GM21717 (cell line): Measurements from ENCODE around the gene TNPO3.

ENCODE experiments used
- ATAC-seq: cut with Tn5 transposase; IDR thresholded peaks from one replicate; pipeline ENCODE4 v1.9.1; 2021; ENCODE audit warnings: mild to moderate bottlenecking, moderate library complexity; ENCODE audit not compliant: unreplicated experiment

The TNPO3 gene

DNA sequence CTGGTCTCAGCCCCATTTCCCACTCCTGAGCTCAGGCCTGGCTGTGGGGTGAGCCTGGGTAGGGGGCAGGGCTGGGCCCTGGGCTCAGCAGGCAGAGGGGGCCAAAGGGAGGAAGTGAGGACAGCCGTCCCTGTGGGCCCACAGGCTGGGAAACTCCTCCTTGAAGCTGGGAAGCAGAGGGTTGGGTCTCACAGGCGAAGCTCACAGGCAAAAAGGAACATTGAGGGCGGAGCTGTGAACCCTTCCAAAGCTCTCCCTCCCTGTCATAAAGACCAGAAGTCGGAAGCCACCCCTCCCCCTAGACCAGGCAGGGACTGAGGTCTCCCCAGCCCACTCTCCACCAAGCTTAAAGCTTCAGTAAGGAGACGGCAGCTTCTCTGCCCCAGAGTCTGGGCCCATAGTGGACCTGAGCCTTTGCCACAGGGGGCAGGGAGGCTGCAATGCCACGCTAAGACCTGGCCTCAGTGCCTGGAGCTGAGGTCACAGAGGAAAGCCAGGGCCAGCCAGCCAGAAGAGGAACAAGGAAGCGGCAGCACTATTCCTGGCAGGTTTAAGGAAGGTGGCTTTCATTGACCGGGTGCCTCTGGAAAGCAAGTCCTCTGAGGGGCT lies 143.4 kb downstream of the TNPO3 start:
- no peak for ATAC-seq

DNA sequence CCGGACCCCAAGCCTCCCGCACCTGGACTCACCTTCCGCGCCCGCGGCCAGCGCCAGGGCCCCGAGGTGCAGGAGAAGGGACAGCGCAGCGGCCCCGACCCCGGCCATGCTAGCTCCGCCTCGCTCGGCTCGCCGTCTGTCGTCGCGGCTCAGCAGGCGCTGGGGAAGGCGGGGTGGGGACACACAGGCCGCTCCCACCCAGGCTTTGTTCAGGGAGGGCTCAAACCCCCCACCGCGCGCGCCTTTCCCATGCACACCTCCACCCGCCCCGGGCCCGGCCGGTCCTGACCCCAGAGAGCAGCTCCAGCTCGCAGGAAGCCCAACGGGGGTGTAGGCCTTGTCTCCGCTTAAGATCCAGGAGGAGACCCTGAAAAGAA lies 144.4 kb downstream of the TNPO3 start, which contains the start of gene KCP:
Gene KCP, minus strand, starts transcription at position 141 of the 377 bp plus-strand sequence. Its CDS starts 33 bp downstream, at position 108.
- no peak for ATAC-seq

DNA sequence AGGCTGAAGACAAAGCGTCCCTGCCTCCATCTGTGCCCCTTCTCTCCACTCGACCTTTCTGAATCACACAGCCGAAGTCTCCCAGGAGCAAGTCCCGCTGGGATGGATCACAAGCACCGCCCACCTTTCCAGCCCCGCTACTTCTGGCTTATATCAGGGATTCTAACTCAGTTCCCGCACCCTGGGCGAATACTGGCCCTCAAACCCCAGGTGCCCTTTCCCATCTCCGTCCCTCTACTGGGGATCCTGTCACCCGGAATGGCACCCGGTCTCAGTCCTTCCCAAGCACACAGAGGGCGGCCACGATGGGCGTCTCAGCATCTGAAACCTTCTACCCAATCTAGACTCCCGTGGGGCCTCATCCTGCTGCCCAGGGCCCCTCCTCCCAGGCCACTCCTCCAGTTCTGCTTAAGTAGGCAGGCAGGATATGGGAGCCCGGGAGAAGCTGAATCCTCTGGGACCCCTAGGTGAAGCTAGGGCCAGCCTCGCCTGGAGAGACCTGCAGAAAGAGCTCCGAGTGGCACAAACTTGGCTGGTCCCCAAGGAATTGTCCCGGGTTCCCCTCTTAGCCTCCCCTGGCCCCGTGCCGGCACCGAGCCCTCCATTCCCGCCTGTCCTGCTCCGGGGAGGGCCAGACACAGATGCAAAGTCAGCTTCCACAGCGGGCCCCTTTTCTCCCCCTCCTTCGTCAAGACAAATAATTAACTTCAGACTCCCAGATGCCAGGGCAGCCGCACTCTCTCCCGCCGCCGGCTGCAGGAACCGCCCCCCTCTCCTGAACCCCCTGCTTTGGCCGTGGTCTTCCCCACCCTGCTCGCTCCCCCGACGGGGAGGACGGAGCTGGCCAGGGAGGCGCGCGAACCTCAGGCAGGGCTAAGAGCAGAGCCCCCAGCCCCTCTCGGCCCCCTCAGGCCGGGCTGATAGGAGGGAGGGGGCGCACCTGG lies 145.0 kb downstream of the TNPO3 start:
- ATAC-seq: no peak

DNA sequence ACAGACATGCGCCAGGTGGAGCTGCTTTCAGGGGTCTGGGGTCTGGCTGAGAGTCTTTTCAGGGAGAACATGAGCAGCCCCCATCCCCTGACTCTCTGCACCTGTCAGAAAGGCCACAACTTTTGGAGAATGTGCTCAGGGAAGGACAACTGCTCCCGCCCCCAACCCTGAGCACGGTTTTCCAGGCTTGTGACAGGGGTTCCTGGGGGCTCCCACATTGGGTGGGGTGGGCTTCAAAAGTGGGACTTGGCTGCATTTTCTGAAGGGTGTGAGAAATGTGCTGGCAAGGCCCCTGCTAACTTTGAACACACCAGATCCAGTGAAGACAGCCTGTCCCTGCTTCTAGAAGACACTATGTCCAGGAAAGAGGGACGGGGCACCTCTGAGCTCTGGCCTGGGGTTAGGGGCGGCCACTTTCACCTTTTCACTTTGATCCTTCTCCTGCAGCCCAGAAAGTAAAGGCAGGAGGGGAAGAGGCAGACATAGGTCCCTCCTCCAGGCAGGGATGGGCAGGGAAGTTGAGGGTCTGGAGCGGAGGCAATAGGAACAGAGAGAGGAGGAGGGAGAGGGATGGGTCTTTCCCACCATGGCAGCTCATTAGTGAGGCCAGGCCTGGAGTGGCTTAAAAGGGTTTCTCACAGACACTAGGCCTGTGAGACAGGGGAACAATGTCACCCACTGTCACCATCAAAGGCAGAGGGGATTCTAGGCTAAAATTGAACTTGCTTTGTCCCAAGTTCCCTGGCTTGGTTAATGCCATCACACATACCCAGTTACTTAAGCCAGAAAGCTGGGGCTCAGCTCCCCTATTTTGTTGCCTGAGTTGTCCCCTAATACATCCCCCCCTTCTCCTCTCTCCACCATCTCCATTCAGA lies 145.9 kb downstream of the TNPO3 start:
- no peak for ATAC-seq

DNA sequence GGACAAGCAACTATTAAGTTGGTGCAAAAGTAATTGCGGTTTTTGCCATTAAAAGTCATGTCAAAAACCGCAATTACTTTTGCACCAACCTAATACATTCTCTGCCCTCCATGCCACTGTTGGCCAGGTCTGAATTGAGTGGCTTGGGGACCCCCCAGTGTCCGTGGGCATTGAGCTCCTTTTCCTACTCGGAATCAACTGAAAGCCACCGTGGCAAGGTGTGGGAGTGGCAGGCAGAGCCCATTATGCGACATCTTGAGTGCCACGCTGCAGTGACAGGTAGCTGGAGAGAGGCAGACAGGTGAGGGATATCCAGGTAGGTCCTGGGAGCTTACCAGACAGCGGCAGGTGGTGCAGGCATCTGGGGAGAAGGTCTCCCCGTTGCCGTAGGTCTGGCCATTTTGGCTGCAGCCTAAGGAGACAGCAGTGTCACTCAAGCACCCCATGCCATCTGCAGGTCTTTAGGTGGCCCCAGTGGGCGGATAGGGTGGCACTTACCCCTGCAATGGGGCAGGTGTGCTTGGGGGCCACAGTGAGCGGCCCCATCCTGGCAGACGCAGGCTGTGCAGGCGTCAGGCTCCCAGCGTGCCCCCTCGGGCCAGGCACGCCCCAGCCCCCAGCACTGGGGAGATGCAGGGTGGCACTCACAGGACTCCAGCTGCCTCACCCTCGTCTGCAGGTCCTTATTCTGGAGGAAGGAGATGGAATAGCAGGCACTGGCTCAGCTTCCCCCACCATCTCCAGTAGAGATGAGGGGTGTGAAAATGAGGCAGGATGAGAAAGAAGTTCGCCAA lies 147.9 kb downstream of the TNPO3 start:
- no peak for ATAC-seq

DNA sequence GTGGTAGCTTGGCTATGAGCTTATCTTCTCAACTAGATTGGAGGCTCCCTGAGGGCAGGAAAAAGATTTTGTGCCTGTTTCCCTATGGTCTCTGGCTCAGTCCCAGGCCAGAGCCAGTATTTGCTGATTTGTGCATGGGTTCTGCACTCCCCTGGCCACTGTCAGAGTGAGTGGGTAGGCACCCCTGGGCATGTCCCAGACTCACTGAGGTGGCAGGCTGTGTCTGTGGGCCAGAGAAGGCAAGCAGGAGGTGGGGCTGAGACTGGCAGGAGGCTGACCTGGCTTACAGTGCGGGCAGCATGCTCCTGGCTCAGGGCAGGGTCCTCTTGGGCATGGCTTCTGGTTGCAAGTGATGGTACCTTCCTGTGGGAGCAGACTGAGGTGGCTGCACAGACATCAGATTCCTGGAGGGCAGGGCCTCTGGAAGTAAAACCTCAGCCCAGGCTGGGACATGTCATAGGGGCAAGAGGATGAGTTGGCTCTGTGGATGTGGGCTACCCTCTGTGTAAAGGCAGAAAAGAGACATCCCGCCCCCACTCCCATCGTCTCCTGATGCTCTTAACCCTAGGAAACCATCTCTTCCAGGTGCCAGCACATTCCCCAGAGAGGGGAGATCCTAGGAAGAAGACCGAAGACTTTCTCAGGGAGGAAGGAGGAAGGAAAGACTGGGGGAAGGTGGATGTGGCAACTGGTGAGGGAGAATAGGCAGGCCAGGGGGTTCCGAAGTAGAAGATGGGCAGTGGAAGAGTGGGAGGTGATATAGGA lies 148.7 kb downstream of the TNPO3 start:
- ATAC-seq: no peak

DNA sequence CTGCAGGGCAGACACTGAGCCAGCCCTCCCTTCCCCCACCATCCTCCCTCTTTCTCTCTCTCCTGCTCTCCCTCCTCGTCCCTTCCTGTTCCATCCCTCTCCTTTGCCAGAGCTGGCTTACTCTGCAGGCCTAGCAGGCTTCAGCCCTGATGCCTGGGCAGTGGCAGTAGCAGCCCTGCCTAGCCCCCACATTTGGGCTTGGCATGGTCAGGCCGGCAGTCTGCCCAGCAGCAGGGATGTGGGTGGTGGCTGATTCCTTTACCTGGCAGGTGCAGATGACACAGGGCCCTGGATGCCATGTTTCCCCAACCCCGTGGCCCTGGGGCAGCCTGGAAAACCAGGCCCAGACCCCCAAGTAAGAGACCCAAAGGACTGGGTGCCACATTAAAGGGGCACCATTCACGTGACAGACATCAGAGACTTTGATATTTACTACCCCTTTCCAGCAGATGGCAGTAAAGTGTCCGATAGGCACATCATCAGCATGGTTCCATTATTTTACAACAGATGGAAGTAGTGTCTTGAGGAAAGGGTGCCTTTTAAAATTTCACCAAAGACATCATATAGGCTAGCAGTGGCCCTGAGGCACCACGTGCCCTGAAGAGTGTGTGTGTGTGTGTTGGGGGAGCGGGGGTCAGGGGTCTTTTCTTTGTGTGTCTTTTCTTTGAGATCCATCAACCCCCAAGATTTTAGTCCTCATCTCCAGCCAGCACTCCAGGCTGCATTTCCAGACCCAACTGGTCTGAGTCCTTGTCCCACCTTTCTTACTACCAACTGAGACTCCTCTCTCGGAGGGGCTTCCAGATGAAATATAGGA lies 150.3 kb downstream of the TNPO3 start:
- ATAC-seq: no peak
